Esophagus squamous epithelium (tissue), 5 donors: Measurements from ENCODE around the gene ENOX1. TPM values are rescaled to one million over a fixed set of nuclear protein-coding genes. Genes with fewer than 3 reads are reported as not detected.

Experiments used
- DNase-seq: peaks from one replicate; lab custom pipeline; 2025; lab: John Stamatoyannopoulos, UW
- H3K27ac ChIP-seq, 4 donors: fragments of 200-600 bp; sonication (generic); one replicate each; pipeline ENCODE4 v1.5.1; 2016 to 2019; ENCODE audit warnings: mild to moderate bottlenecking in 1 of 4
- H3K27me3 ChIP-seq, 4 donors: fragments of 200-600 bp; sonication (generic); 1 replicate in 3 of 4; 2 replicates in 1 of 4; pipeline versions ENCODE4 v1.5.1 to v1.6.0; 2017 to 2021; ENCODE audit warnings: antibody characterized with exemption in 1 of 4
- H3K36me3 ChIP-seq, 3 donors: fragments of 200-600 bp; sonication (generic); one replicate each; pipeline ENCODE4 v1.5.1; 2016 to 2019
- H3K4me1 ChIP-seq, 3 donors: fragments of 200-600 bp; sonication (generic); one replicate each; pipeline ENCODE4 v1.5.1; 2017 to 2019
- H3K4me3 ChIP-seq, 4 donors: fragments of 200-600 bp; sonication (generic); 1 replicate in 3 of 4; 2 replicates in 1 of 4; pipeline ENCODE4 v1.5.1; 2016 to 2019; ENCODE audit warnings: mild to moderate bottlenecking in 2 of 4, moderate library complexity in 1 of 4
- H3K9me3 ChIP-seq, 3 donors: fragments of 200-600 bp; sonication (generic); one replicate each; pipeline ENCODE4 v1.5.1; 2016 to 2019
- CTCF ChIP-seq, 6 experiments: fragments of 450-650 bp in 4 of 6; fragments of 200-600 bp in 2 of 6; sonication (generic) in 2 of 6; IDR thresholded peaks; one replicate each; pipeline ENCODE4 v1.5.1; 2016 to 2019; ENCODE audit warnings: antibody characterized with exemption in 6 of 6, mild to moderate bottlenecking in 4 of 6, moderate library complexity in 4 of 6
- POLR2A ChIP-seq, 4 donors: fragments of 450-650 bp; IDR thresholded peaks; one replicate each; pipeline ENCODE4 v1.6.1; 2017; ENCODE audit warnings: antibody characterized with exemption in 4 of 4, mild to moderate bottlenecking in 4 of 4, moderate library complexity in 3 of 4
- WGBS, 2 donors: methylation state at CpG; one replicate each; pipeline ENCODE4 v1.1.5; 2018; 5-methylcytosine and 5-hydroxymethylcytosine counted together
- intact Hi-C: fragments of 100-400 bp; cut with DNase I; formaldehyde crosslinking; loops from one replicate; pipeline ENCODE4 v1.15.0; 2022
- total RNA-seq, 4 donors: library from RNA; depleted of rRNA; stranded (reverse); fragments of >200 nt; gene quantifications; one replicate each; pipeline ENCODE4 v1.1.0, GENCODE V29; 2016
- donor health status: DM: yes; HTN: yes; CAD: no.

ENOX1 gene
- total RNA-seq, 4 donors from 2014 or later = 0.48 to 0.76 TPM; not detected in 2

- Histone ChIP-seq H3K4me3 (no peak overlapping the region), H3K4me1 (peaks cover 0 to 7% (median 0%) of the 10 kb centered on the region in 3 donors), H3K27me3 (no peaks in the 10 kb centered on the region), H3K9me3 (no peaks in the 10 kb centered on the region), H3K27ac (peak overlapping the region in 1 of 4 donors; percentile 1), H3K36me3 (no peaks in the 10 kb centered on the region)
- WGBS, 2 donors = 22 to 30% methylated on average over 3 of the region's 3 CpGs
- DNase-seq = no peak
- no peak for TF ChIP-seq CTCF (IDR thresholded peaks at IDR 0.05)
- no peak for TF ChIP-seq POLR2A (IDR thresholded peaks at IDR 0.05)
- intact Hi-C loops = no loop called here
These were observed 100.2 kb downstream of the ENOX1 start for GRCh38 chr13:43686557-43686956.

- TF ChIP-seq CTCF (IDR thresholded peaks at IDR 0.05) (no peak), POLR2A (IDR thresholded peaks at IDR 0.05) (no peak)
- no peak overlapping the region for H3K27ac ChIP-seq
- H3K9me3 ChIP-seq = no peaks in the 10 kb centered on the region
- intact Hi-C loops = no loop called here
- no peaks in the 10 kb centered on the region for H3K27me3 ChIP-seq
- 76 to 81% methylated on average over 9 of the region's 9 CpGs for WGBS, 2 donors
- no peak overlapping the region for H3K4me3 ChIP-seq
- no peak for DNase-seq
- peaks cover 0 to 7% (median 0%) of the 10 kb centered on the region in 3 donors for H3K4me1 ChIP-seq
- H3K36me3 ChIP-seq = no peaks in the 10 kb centered on the region
These were observed 101.6 kb downstream of the ENOX1 start for GRCh38 chr13:43684963-43685725.

- H3K4me1 ChIP-seq = peaks cover 0 to 7% (median 0%) of the 10 kb centered on the region in 3 donors
- H3K36me3 ChIP-seq = no peaks in the 10 kb centered on the region
These were observed 104.1 kb downstream of the ENOX1 start for GRCh38 chr13:43682701-43683100.

GRCh38 chr13:43676320-43676719 lies 110.5 kb downstream of the ENOX1 start:
- Histone ChIP-seq H3K9me3 (no peaks in the 10 kb centered on the region), H3K4me3 (no peak overlapping the region), H3K4me1 (no peaks in the 10 kb centered on the region), H3K27me3 (no peaks in the 10 kb centered on the region), H3K36me3 (no peaks in the 10 kb centered on the region), H3K27ac (no peak overlapping the region)
- TF ChIP-seq CTCF (IDR thresholded peaks at IDR 0.05) = no peak
- no peak for TF ChIP-seq POLR2A (IDR thresholded peaks at IDR 0.05)
- WGBS, 2 donors = 69 to 73% methylated on average over 1 of the region's 1 CpG
- DNase-seq = no peak
- intact Hi-C loops = no loop called here

More at GRCh38 chr13:43682701-43683100, 104.1 kb downstream of the ENOX1 start:
- H3K9me3 ChIP-seq = no peaks in the 10 kb centered on the region
- intact Hi-C loops = no loop called here
- H3K4me3 ChIP-seq = no peak overlapping the region
- WGBS, 2 donors = 51 to 64% methylated on average over 2 of the region's 2 CpGs
- DNase-seq = no peak
- no peak for TF ChIP-seq POLR2A (IDR thresholded peaks at IDR 0.05)
- no peak for TF ChIP-seq CTCF (IDR thresholded peaks at IDR 0.05)
- no peaks in the 10 kb centered on the region for H3K27me3 ChIP-seq
- H3K27ac ChIP-seq = no peak overlapping the region

GRCh38 chr13:43675577-43675976 lies 111.2 kb downstream of the ENOX1 start:
- 72 to 82% methylated on average over 6 of the region's 6 CpGs for WGBS, 2 donors

More at GRCh38 chr13:43675577-43675976, 111.2 kb downstream of the ENOX1 start:
- no peak for DNase-seq
- Histone ChIP-seq H3K27me3 (no peaks in the 10 kb centered on the region), H3K36me3 (no peaks in the 10 kb centered on the region), H3K4me1 (no peaks in the 10 kb centered on the region), H3K27ac (no peak overlapping the region), H3K4me3 (no peak overlapping the region), H3K9me3 (no peaks in the 10 kb centered on the region)
- intact Hi-C loops = no loop called here
- TF ChIP-seq CTCF (IDR thresholded peaks at IDR 0.05) (no peak), POLR2A (IDR thresholded peaks at IDR 0.05) (no peak)
